ENCODE results near the gene PIGQ. TPM values are rescaled to one million over a fixed set of nuclear protein-coding genes. Genes with fewer than 3 reads are reported as not detected.

PIGQ gene
- total and polyA plus RNA-seq, 2 of the 13 experiments (the other 11 are each of a cell fraction or from before 2014, with no cell fraction given) = 7.7 to 19.7 TPM

DNA sequence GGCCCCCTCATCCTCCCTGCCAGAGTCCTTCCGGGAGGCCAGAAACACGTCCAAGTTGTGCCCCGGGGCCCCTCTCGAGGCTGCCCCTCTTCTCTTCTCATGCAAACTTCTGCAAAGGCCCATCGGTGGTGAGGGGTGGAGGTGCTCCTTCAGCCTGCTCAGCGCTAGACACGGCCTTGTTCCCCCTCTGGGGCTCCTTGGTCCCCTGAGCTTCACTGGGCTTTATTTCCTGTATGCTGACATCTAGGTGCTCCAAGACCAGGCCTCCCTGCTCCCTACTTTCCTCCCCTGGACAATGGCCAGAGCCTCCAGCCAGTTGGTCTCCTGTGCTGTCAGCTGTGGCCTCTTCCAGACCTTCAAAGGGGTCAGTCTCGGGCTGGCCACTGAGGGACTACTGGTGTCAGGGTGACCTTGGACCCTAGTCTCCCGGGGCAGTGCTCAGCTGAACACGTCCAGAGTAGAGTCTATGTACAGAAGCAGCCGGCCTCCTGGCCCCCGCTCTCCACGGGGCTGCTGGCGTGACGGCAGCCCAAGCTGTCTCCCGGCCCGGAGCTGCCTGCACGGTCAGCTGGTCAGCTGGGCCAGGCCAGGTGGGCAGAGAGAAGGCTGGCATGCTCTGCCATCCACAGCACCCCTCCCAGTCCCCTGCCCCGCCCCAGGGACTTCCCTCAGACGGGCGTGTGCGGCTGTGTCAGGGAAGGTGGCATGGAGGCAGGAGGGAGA, 11.3 kb upstream of the PIGQ start (continued):
- TF ChIP-seq, protein P1, sequence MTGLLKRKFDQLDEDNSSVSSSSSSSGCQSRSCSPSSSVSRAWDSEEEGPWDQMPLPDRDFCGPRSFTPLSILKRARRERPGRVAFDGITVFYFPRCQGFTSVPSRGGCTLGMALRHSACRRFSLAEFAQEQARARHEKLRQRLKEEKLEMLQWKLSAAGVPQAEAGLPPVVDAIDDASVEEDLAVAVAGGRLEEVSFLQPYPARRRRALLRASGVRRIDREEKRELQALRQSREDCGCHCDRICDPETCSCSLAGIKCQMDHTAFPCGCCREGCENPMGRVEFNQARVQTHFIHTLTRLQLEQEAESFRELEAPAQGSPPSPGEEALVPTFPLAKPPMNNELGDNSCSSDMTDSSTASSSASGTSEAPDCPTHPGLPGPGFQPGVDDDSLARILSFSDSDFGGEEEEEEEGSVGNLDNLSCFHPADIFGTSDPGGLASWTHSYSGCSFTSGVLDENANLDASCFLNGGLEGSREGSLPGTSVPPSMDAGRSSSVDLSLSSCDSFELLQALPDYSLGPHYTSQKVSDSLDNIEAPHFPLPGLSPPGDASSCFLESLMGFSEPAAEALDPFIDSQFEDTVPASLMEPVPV (CRISPR knock-in tag; IDR thresholded peaks at IDR 0.05) = 0 out of 2 replicates have a peak, but pooled peaks have one; percentile 70
- TF ChIP-seq, protein P2, sequence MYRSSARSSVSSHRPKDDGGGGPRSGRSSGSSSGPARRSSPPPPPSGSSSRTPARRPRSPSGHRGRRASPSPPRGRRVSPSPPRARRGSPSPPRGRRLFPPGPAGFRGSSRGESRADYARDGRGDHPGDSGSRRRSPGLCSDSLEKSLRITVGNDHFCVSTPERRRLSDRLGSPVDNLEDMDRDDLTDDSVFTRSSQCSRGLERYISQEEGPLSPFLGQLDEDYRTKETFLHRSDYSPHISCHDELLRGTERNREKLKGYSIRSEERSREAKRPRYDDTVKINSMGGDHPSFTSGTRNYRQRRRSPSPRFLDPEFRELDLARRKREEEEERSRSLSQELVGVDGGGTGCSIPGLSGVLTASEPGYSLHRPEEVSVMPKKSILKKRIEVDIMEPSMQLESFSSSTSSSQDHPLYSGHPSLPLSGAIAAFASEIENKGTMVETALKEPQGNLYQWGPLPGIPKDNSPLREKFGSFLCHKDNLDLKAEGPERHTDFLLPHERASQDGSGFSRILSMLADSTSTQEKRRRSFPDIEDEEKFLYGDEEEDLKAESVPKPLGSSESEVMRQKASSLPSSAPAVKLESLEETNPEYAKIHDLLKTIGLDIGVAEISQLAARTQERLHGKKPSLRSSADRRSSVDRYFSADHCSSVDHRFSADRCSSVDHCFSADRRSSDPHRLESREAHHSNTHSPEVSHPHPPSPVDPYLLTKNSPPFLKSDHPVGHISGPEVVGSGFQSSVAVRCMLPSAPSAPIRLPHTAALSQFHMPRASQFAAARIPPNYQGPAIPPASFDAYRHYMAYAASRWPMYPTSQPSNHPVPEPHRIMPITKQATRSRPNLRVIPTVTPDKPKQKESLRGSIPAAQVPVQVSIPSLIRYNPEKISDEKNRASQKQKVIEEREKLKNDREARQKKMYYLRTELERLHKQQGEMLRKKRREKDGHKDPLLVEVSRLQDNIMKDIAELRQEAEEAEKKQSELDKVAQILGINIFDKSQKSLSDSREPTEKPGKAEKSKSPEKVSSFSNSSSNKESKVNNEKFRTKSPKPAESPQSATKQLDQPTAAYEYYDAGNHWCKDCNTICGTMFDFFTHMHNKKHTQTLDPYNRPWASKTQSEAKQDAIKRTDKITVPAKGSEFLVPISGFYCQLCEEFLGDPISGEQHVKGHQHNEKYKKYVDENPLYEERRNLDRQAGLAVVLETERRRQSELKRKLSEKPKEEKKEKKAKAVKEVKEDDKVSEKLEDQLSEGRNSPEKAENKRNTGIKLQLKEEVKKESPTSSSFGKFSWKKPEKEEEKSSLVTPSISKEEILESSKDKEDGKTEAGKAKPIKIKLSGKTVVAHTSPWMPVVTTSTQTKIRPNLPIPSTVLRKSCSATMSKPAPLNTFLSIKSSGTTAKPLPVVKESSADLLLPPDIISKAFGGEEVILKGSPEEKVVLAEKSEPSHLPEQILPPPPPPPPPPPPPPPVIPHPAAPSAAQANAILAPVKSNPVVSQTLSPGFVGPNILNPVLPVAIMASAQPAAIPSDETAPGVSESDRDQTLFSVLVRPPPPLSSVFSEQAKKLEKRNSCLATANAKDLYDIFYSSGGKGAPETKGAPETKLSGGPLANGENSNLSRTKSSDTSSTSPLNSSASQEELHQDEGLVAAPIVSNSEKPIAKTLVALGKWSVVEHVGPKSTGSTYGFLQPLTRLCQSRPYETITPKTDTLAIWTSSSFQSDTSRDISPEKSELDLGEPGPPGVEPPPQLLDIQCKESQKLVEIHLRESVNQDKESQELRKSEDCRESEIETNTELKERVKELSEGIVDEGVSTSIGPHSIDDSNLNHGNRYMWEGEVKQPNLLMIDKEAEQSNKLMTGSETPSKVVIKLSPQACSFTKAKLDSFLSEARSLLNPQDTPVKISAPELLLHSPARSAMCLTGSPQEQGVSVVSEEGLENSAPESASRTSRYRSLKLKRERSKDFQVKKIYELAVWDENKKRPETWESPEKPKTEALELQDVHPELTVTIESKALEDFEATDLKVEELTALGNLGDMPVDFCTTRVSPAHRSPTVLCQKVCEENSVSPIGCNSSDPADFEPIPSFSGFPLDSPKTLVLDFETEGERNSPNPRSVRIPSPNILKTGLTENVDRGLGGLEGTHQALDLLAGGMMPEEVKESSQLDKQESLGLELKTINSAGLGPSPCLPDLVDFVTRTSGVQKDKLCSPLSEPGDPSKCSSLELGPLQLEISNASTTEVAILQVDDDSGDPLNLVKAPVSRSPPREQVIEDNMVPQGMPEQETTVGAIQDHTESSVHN (CRISPR knock-in tag; IDR thresholded peaks at IDR 0.05) = no peak
- TF ChIP-seq, protein P3, sequence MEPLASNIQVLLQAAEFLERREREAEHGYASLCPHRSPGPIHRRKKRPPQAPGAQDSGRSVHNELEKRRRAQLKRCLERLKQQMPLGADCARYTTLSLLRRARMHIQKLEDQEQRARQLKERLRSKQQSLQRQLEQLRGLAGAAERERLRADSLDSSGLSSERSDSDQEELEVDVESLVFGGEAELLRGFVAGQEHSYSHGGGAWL (CRISPR knock-in tag; IDR thresholded peaks at IDR 0.05) = no peak
- TF ChIP-seq, protein P4, sequence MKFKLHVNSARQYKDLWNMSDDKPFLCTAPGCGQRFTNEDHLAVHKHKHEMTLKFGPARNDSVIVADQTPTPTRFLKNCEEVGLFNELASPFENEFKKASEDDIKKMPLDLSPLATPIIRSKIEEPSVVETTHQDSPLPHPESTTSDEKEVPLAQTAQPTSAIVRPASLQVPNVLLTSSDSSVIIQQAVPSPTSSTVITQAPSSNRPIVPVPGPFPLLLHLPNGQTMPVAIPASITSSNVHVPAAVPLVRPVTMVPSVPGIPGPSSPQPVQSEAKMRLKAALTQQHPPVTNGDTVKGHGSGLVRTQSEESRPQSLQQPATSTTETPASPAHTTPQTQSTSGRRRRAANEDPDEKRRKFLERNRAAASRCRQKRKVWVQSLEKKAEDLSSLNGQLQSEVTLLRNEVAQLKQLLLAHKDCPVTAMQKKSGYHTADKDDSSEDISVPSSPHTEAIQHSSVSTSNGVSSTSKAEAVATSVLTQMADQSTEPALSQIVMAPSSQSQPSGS (CRISPR knock-in tag; IDR thresholded peaks at IDR 0.05) = peak; percentile 49; the same call in 1 of the 2 replicates
- no peak for TF ChIP-seq ZNF891 (CRISPR knock-in tag; IDR thresholded peaks at IDR 0.05)
- no peak for TF ChIP-seq ZBTB8A (CRISPR knock-in tag; IDR thresholded peaks at IDR 0.05; ENCODE audit: borderline replicate concordance, low read depth)
- TF ChIP-seq HNRNPL (IDR thresholded peaks at IDR 0.05; ENCODE audit: low read depth, low read length) = peak; percentile 96
- TF ChIP-seq, protein P5, sequence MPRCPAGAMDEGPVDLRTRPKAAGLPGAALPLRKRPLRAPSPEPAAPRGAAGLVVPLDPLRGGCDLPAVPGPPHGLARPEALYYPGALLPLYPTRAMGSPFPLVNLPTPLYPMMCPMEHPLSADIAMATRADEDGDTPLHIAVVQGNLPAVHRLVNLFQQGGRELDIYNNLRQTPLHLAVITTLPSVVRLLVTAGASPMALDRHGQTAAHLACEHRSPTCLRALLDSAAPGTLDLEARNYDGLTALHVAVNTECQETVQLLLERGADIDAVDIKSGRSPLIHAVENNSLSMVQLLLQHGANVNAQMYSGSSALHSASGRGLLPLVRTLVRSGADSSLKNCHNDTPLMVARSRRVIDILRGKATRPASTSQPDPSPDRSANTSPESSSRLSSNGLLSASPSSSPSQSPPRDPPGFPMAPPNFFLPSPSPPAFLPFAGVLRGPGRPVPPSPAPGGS (CRISPR knock-in tag; IDR thresholded peaks at IDR 0.05) = 0 out of 2 replicates have a peak, but pooled peaks have one; percentile 63
- no peak for TF ChIP-seq ZNF20 (CRISPR knock-in tag; IDR thresholded peaks at IDR 0.05)

All from HepG2 (cell line).